Measurements from ENCODE around the gene SH3RF3. TPM values are rescaled to one million over a fixed set of nuclear protein-coding genes. Genes with fewer than 3 reads are reported as not detected.
"Not testable (repeated sequence)": the region's sequence is repeated elsewhere in the genome, so short reads cannot be mapped to it uniquely, and the experiment has no call there.

Gene SH3RF3
- total RNA-seq, 1 donor from 2014 or later, result 7.5 TPM

DNA sequence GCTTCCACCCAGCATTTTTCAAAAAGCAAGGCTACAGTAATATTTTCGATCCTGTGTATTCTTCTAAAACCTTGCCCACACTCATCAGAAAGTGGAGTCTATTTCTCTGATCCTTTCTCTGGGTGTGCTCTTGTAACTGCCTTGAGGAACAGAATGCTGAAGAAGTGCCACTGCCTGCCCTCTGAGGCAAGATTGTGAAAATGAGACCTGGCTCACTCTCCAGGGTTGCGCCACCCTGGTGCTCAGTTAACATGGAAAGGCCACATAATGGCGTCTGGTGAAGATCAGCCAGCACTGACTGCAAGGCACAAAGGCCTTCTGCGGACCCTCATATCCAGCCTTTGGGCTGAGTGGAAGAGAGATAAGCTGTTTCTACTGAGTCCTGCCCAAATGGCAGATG lies 11.2 kb upstream of the SH3RF3 start:
- DNase-seq (ENCODE audit: low spot score), result no peak

DNA sequence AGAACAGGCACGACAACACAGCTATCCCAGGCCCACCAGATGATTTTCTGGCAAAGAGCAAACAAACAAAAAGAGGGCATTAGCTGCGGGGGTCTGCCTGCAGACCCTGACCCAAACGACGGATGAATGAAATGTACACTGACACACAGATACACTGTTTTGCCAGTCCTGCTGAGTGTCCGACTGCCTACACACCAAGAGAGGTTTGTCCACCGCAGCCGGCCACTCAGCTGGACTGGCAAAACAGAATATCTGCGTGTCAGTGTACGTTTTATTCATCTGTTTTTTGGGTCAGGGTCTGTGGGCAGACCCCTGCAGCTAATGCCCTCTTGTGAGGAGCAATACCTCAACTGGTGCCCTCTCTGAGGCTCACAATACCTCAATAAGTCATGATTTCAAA lies 10.7 kb upstream of the SH3RF3 start:
- no peak for DNase-seq (ENCODE audit: low spot score)

DNA sequence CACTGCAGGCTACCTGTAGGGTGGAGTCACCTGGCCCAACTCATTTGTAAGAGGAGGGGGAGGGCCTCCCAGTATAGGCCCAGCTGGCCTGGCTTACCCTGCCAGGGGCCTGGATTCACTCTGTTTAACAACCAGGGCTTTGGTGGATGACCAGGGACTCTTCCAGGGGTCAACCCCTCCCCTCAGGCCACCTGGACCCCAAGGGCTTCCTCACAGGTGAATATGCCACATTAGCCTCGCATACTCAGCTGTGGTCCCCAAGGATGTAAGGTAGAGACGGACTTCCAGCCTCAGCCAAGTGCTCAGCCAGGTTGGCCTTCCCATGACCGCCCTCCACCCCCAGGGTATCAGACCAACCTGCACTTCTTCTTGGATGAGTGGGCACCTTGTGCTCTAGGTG lies 8.8 kb upstream of the SH3RF3 start:
- DNase-seq (ENCODE audit: low spot score), result no peak

DNA sequence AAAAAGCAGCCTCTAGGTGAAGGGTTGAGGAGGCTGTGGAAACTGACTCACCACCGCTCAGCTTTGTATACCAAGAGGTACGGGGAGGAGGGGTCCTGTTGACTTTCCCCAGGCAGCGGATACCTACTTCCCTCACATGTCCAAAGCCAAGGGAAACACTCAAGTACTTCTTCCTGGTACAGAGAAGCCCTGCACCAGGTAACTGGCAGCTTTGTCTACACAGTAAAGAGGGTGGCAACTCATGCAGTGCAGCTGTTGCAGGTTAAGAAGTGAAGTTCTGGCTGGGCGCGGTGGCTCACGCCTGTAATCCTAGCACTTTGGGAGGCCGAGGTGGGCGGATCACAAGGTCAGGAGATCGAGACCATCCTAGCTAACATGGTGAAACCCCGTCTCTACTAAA lies 8.3 kb upstream of the SH3RF3 start:
- not testable (repeated sequence) for DNase-seq (ENCODE audit: low spot score)

DNA sequence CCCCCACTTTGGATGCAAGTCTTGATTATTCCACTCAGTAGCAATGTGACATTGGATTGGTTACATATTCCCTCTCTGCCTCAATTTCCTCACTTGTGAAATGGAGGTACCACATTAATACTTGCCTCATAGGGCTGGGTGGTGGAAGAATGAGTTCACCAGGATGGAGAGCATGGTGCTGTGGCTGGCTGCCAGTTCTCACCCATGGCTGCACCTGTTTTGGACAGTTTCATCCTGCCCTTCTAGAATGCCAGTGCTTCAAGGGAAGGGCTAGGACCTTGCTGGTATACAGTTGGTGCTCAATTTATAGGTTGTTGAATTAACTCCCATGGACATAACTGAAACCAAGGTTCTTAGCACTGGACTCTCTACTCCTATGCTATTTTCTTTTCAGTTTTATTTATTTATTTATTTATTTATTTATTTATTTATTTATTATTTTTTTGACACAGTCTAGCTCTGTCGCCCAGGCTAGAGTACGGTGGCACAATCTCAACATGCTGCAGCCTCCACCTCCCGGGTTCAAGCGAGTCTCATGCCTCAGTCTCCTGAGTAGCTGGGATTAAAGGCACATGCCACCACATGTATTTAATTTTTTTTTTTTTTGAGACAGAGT lies 5.3 kb upstream of the SH3RF3 start:
- no peak for DNase-seq (ENCODE audit: low spot score)

DNA sequence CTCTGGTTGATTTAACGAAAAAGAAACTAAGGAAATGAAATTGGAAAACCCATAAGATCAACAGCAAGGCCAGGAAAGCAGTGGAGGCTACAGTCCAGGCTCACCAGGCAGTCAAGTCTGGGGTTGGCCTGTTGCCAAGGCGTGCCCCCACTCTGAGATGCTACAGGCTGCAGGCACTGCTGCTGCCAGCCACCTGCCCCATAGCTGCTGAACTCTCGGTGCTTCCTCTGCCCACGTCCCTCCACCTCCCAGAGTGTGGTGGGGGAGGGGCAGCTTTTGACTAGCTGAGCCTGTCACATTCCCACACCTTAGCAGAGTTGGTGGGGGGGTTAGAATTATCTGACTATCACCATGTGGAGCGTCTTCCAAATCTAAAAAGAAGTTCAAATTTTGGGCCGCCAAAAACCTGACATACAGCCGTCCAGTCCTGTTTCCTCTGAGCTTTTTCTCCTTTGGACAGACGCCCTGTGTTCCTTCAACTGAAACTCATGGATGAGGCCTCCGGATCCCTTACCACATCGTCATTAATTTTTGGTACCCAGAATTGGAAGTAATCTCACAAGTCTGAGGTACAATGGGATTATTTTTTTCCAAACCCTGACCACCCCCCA lies 3.9 kb upstream of the SH3RF3 start:
- DNase-seq (ENCODE audit: low spot score), result no peak

DNA sequence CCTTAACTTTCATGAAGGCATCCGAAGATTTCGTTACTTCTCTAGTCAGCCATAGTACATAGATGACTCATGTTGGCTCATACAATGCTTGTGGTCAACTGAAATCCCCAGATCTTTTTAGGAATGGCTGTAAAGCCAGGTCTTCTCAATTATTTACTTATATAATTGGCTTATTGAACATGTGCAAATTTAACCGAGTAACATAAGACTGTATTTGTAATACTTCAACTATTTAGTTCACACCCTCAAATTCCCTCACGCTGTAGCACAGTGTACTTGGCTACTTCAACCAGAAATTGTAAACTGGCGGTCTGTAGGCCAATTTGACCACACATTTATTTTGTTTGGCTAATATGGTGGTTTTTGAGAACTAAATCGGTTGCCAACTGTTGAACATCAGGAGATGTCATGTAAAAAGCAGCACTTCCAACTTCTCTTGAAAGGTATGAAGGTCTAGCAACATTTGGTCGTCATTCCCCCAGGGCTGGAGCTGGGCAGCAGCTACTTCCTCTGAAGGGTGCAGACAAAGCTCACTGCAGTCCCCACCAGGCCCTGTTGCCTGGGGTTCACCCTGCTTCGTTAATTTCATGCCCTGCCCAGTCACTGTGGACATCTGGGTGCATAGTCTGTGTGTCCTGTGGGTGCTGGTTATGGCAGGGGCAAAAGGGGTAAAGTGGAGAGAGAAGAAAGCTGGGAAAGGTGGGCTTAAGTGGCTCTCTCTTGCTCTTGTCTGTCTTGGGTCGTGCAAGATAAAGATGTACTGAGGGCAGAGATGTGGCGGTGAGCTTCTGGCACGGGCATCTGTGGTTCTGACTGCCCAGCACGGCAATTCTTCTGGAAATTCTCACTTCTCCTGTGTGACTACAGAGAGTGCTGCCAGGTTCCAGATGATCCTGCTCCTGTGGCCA lies 3.2 kb upstream of the SH3RF3 start:
- DNase-seq (ENCODE audit: low spot score), result peak; percentile 23

DNA sequence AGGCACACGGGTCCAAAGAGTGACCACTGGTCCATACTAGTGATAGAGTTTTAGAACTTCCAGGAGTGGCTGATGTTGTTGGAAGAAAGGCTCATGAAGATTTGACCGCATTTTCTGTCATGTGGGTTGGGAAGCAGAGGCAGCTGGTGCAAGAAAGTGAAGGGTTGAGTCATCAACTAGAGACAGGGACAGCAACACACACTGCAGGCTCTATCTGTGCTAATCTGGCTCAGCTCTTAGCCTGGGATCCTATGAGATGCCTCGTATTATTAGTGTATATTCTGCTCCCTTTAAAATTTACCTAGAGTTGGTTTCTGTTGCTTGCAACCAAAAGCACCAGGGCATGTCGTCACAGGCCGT lies 2.5 kb upstream of the SH3RF3 start:
- DNase-seq (ENCODE audit: low spot score), result peak; percentile 18

DNA sequence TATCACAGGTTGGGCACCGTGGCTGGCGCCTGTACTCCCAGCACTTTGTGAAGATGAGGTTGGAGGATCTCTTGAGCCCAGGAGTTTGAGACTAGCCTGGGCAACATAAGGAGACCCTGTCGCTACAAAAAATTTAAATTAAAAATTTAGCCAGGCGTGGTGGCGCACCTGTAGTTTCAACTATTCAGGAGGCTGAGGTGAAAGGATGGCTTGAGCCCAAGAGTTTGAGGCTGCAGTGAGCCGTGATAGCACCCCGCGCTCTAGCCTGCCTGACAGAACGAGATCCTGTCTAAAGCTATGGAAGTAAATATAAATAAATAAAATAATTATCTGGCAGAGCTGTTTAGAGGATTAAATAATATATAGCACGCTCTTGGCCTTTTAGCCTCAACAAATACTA lies 1.4 kb upstream of the SH3RF3 start:
- DNase-seq (ENCODE audit: low spot score), result no peak

DNA sequence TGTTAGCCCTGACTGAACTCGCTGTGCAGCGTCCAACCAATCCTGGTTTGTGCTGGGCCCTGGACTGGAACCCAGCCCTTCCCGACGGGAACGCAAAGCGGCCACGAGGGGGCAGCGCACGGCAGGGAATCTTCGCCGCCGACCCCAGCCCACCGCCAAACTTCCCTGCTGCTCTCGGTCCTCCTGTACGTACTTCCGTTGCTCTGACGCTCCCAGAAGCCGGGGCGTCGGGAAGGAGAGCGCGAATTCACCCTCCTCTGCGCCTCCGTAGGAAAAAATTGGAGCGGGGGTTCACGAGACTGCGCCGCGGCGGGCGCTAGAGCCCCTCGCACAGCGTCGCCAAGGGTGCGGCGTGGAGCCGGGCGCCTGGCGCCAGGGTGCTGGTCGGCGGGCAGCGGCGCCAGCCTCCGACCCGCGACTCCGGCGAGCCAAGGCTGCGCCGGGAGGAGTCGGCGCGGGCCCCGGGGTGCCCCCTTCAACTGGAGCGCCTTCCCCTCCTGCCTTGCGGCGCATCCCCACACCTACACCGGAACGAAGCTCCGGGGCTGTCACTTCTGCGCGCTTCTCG lies 873 bp upstream of the SH3RF3 start:
- peak; percentile 89 for DNase-seq (ENCODE audit: low spot score)

DNA sequence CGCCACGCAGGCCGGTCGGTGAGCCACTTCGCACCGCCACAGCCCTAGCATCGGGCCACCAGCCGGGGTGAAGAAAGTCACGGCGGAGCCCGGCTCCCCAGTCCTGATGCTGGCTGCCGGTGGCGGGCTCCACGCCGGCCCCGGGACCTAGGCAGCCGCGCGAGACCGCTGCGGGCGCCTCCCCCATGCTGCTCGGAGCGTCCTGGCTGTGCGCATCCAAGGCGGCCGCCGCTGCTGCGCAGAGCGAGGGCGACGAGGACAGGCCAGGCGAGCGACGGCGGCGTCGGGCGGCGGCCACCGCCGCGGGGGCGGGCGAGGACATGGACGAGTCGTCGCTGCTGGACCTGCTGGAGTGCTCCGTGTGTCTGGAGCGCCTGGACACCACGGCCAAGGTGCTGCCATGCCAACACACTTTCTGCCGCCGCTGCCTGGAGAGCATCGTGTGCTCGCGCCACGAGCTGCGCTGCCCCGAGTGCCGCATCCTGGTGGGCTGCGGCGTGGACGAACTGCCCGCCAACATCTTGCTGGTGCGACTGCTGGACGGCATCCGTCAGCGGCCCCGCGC lies 433 bp downstream of the SH3RF3 start:
- peak; percentile 18 for DNase-seq (ENCODE audit: low spot score)

DNA sequence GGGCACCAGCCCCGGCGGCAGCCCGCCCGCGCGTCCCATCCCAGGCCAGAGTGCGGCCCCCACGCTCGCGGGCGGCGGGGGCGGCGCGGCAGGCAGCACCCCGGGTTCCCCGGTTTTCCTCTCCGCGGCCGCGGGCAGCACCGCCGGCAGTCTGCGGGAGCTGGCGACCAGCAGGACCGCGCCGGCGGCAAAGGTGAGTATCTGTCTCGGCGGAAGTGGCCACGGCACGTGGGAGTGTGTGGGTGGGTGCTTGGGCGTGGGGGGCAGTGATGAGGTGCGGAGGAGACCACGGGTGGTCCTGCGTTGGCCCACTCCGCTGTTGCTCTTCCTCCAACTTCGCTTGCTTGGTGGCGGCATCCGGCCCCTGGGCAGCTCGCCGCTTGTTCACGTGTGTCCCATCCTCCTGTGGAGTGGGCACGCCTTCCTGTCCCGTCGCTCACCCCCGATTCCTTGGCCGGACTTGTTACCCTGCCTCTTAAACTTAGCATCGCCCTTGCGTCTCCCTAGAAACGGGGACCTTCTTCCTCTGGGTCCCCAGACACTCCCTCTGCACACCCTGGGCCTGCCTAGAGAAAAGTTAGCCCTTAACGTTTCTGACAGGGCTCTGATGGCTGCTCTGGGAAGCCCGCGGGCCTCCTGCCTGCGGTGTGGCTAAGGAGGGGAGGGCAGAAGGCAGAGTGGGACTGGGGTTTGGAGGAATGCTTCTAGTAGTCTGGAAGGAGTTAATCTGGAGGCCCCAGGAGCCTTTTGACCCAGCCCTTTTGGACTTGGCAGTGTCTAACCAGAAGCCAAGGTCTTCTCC lies 1.1 kb downstream of the SH3RF3 start:
- DNase-seq (ENCODE audit: low spot score), result peak; percentile 13

DNA sequence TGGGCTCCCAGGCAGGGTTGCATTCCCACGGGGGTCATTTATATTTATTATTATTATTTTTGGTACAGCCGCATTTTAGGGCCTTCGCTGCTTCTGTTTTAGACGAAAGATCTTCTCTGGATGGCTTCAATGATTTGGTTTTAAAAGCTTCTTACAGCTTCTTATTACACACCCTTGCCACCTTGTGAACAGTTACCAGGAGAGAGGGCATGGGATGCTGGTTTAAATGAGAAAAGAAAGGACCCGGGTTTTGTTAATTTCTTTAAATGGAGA lies 1.7 kb downstream of the SH3RF3 start:
- DNase-seq (ENCODE audit: low spot score), result no peak

DNA sequence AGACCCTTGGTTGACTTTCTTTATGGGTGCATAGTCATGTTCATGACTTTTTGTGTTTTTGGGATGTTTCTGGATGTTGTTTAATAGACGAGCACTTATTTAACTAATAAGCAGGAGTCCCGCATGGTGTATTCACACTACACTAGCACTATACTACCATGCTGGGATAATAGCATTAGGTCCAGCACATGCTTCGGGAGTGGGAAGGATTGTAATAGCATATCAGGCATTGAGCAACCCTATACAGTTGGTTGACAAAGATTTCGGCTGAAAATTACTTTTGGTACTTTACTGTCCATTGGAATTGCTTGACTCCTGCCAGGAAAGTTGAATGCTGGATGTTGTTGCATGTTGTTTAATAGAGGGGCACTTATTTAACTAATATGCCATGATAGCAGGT lies 2.8 kb downstream of the SH3RF3 start:
- no peak for DNase-seq (ENCODE audit: low spot score)

DNA sequence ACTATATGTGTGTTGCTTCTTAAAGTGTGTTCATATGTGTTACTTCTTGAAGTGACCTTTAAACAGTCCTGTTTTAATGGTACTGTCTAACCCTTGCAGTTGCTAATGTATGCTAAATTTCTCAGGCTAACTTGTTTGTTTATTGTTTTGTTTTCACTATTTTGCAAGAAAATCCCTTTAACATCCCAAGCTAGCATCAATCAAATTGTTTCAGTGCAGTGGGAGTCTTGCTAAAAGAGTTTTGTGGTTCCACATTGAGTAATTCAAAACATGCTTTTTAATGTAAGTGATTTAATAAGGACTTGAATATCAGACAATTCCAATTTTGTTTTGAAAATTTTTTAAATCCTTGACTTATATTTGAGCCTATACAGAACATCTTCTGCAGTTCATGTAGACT lies 3.6 kb downstream of the SH3RF3 start:
- no peak for DNase-seq (ENCODE audit: low spot score)

DNA sequence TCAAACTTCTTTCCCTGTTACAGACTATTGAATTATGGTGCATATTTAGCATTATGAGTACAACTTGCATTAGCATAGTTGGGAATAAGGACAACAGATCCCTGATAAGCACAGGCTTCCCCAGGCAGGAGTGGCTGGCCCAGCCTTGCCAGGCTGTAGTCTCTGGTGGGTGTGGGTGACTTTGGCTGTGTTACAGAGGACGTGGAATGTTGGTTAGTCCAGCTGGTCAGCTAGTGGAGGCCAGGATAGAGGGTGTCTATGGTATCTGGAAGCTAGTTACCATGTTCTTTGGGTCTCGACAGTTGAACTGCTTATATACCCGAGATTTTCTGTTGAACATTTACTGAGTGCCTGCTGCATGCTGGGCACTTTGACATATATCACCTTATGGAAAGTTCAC lies 4.7 kb downstream of the SH3RF3 start:
- no peak for DNase-seq (ENCODE audit: low spot score)

DNA sequence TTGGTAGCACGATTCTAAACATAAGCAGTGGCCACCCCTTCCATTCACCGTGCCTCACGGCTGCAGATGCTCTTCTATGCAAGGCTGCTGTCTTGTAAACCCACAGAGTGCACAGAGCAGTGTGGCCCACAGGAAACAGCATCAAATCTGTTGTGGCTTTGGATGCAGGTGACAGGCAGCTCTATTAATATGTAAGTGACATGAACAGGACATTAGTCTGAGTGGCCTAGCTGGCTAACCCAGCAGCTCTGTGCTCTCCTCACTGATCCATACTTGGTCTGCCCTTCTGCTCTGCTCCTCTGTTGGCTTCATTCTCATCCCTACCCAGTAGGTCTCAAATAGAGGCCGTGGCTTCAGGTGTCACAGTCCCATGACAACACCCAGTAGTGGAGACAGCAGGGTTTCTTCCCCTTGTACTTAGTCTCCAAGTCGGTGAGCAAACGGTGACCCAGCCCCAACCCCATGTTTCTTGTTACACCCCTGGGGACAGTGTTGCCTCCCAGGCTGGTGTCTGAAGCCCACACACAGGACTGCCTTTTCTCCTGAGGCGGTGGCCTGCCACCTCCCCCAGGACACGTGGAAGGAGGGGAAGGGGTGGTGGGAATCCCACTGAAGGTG lies 5.8 kb downstream of the SH3RF3 start:
- no peak for DNase-seq (ENCODE audit: low spot score)

DNA sequence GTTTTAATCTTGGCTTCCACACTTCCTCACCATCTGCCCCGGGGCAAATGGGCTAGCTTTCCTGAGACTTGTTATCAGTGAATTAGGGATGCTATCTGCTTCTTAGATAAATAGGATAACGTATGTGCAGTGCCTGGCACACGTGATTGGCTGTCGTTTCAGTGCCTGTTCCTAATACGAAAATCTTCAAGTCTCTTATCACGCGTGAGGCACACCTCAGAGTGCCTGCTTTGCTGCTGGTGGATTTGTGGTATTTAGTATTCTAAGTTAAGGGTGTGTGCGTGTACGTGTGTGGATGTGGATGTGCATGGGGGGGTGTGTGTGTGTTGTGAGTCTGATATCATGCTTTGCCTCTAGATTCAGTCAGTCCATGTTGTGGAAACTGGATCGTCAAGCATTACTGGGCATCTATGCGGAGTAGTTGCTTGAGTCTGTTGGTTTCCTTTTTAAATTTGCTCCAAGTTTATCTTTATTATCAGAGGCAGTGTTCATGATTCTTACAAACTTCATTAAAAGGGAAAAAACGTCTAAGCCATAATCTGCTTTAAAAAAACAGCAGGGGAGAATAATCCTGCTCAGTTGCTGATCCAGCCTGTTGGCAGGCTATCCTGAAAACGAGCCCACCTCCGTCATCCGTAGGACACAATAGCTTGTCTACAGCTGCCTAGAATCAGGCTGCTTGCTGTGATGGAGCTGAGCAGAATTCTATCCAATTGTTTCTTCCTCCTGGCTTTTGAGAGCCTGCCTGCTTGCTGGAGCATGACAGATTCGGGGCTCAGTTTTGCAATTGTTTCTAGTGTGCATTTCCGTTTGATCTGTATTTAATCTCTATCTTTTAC lies 6.6 kb downstream of the SH3RF3 start:
- DNase-seq (ENCODE audit: low spot score), result peak; percentile 45

DNA sequence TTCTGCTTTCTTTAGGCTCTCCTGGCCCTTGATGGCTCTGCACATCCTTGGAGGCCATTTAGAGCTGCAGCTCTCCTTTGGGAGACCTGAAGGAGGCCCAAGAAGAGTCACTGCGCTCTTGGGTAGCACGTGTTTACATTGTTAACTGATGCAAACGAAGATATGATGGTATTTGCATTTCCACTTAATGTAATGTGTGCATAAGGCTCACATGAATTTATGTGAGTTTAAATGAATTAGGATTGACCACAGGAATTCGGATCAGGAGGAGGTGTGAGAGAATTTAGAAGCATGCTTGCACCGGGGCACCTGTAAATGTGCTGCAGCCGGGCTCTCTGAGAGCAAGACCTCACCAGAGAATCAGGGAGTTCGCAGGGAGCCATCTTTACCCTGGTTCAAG lies 7.5 kb downstream of the SH3RF3 start:
- DNase-seq (ENCODE audit: low spot score), result no peak

DNA sequence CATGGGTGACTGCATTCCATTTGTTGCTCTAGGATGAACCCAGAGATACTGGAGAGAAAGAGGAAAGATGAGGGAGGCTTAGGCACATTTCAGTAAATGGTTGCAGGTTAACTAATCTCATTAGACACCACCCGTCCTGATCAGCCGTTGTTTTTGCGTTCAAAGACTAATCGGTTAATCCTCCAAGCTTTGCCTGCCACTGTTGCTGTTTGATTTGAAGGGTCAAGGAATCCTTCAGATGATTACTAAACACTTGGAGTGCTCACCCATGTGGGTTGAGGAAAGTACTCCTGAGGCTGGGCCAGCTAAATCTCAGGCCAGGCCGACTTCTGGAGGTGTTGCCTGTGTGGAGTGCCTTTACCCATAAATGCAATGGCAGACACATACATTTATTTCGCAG lies 8.6 kb downstream of the SH3RF3 start:
- no peak for DNase-seq (ENCODE audit: low spot score)

All from umbilical cord (tissue), 2 donors.